OCI-LY7 (cell line): Measurements from ENCODE around the gene PHACTR3. TPM values are rescaled to one million over a fixed set of nuclear protein-coding genes. Genes with fewer than 3 reads are reported as not detected.

Experiments
- BruUV-seq: library from RNA; stranded (reverse); fragments of 400-500 nt; replicated peaks from 2 replicates; lab custom pipeline; 2021; lab: Mats Ljungman, UMichigan
- CTCF ChIA-PET: fragments of 300-600 bp; sonication (Branson Sonifier 250); formaldehyde crosslinking; loops from one replicate; lab custom pipeline; 2022; ENCODE audit warnings: antibody characterized with exemption; ENCODE audit not compliant: unreplicated experiment; lab: Charles Lee
- POLR2A ChIA-PET: fragments of 300-600 bp; sonication (Branson Sonifier 250); formaldehyde crosslinking; loops from one replicate; lab custom pipeline; 2022; ENCODE audit warnings: antibody characterized with exemption; lab: Charles Lee
- DNase-seq: peaks from one replicate; pipeline ENCODE4 v3.0.0-alpha.2; 2015; ENCODE audit warnings: low spot score
- H2AFZ ChIP-seq: fragments of 200-600 bp; sonication (generic), shearing (Covaris generic); 2 replicates; pipeline ENCODE4 v1.6.1; 2014; ENCODE audit warnings: mild to moderate bottlenecking, antibody characterized with exemption, low read length, moderate library complexity
- H3K27ac ChIP-seq: fragments of 200-600 bp; sonication (generic); 2 replicates; pipeline ENCODE4 v1.5.1; 2014; ENCODE audit warnings: mixed run types, low read depth, mild to moderate bottlenecking, moderate library complexity, low read length, inconsistent platforms; ENCODE audit not compliant: poor library complexity, severe bottlenecking
- H3K36me3 ChIP-seq: fragments of 200-600 bp; sonication (generic); 2 replicates; pipeline ENCODE4 v1.6.1; 2014; ENCODE audit warnings: mild to moderate bottlenecking, antibody characterized with exemption, low read length, moderate library complexity, mixed read lengths; ENCODE audit not compliant: insufficient read depth
- H3K4me1 ChIP-seq: fragments of 200-600 bp; sonication (generic); 2 replicates; pipeline ENCODE4 v1.5.1; 2014; ENCODE audit warnings: mild to moderate bottlenecking, low read length; ENCODE audit not compliant: insufficient read depth, poor library complexity, severe bottlenecking
- H3K4me2 ChIP-seq: fragments of 200-600 bp; sonication (generic); 2 replicates; pipeline ENCODE4 v1.6.1; 2014; ENCODE audit warnings: mild to moderate bottlenecking, low read length
- H3K4me3 ChIP-seq: fragments of 200-600 bp; sonication (generic); 2 replicates; pipeline ENCODE4 v1.5.1; 2014; ENCODE audit warnings: mild to moderate bottlenecking, low read depth, low read length; ENCODE audit not compliant: poor library complexity, severe bottlenecking
- H3K79me2 ChIP-seq: fragments of 200-600 bp; sonication (generic); 2 replicates; pipeline ENCODE4 v1.6.1; 2016; ENCODE audit warnings: low read depth, mild to moderate bottlenecking, low read length, moderate library complexity, mixed read lengths; ENCODE audit not compliant: insufficient read depth
- H3K9me2 ChIP-seq: fragments of 200-600 bp; sonication (generic); 2 replicates; pipeline ENCODE4 v1.6.1; 2016; ENCODE audit warnings: mild to moderate bottlenecking, low read length, mixed read lengths; ENCODE audit not compliant: insufficient read depth
- H3K9me3 ChIP-seq: fragments of 200-600 bp; sonication (generic); 2 replicates; pipeline ENCODE4 v1.6.1; 2014; ENCODE audit warnings: mild to moderate bottlenecking, mixed run types, low read length, mixed read lengths
- H4K20me1 ChIP-seq: fragments of 200-600 bp; sonication (generic); 2 replicates; pipeline ENCODE4 v1.6.1; 2014; ENCODE audit warnings: mild to moderate bottlenecking, antibody characterized with exemption, low read length, moderate library complexity, mixed read lengths; ENCODE audit not compliant: insufficient read depth
- EZH2phosphoT487 ChIP-seq: fragments of 200-600 bp; sonication (generic); IDR thresholded peaks from 2 replicates; pipeline ENCODE4 v1.6.1; 2018; ENCODE audit warnings: low read depth, borderline replicate concordance, mild to moderate bottlenecking, mixed run types, antibody characterized with exemption, low read length, moderate library complexity, mixed read lengths
- intact Hi-C: fragments of 100-400 bp; cut with micrococcal nuclease; formaldehyde crosslinking; loops from one replicate; pipeline ENCODE4 v1.10.0; 2022; ENCODE audit not compliant: unreplicated experiment
- total RNA-seq, 2 experiments: library from RNA; depleted of rRNA in 1 of 2; stranded (reverse); fragments of >200 nt in 1 of 2; shearing (Covaris generic) in 1 of 2; gene quantifications; 2 replicates each; pipeline ENCODE4 v1.2.3, GENCODE V29; 2014 to 2022
- TF ChIP-seq, protein P1 (sequence below): fragments of 200-600 bp; sonication (generic); conservative IDR thresholded peaks from 2 replicates; pipeline ENCODE4 v1.5.1; 2014; ENCODE audit warnings: mild to moderate bottlenecking, antibody characterized with exemption, low read length, moderate library complexity, mixed read lengths

Gene PHACTR3
- total RNA-seq, 2 experiments from 2014 or later, result 0.32 TPM; not detected in 1

DNA sequence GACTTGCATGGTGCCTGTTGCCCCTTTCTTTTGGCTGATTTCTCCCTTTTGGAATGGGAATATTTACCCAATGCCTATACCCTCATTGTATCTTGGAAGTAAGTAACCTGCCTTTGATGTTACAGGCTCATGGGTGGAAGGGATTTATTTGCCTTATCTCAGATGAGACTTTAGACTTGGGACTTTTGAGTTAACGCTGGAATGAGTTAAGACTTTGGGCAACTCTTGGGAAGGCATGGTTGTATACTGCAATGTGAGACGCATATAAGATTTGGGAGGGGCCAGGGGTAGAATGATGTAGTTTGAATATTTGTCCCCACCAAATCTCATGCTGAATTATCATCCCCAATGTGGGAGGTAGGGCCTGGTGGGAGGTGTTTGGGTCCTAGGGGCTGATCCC is 253.6 kb downstream of the PHACTR3 start:
- Histone ChIP-seq H3K4me1 (no peaks in the 10 kb centered on the region), H3K27ac (no peak overlapping the region), H3K36me3 (no peaks in the 10 kb centered on the region), H3K9me2 (no peaks in the 10 kb centered on the region), H3K4me2 (no peak overlapping the region), H4K20me1 (no peaks in the 10 kb centered on the region), H3K79me2 (no peaks in the 10 kb centered on the region), H3K4me3 (no peak overlapping the region), H3K9me3 (no peaks in the 10 kb centered on the region), H2AFZ (no peak overlapping the region)
- TF ChIP-seq EZH2phosphoT487, result no peak
- TF ChIP-seq, protein P1, sequence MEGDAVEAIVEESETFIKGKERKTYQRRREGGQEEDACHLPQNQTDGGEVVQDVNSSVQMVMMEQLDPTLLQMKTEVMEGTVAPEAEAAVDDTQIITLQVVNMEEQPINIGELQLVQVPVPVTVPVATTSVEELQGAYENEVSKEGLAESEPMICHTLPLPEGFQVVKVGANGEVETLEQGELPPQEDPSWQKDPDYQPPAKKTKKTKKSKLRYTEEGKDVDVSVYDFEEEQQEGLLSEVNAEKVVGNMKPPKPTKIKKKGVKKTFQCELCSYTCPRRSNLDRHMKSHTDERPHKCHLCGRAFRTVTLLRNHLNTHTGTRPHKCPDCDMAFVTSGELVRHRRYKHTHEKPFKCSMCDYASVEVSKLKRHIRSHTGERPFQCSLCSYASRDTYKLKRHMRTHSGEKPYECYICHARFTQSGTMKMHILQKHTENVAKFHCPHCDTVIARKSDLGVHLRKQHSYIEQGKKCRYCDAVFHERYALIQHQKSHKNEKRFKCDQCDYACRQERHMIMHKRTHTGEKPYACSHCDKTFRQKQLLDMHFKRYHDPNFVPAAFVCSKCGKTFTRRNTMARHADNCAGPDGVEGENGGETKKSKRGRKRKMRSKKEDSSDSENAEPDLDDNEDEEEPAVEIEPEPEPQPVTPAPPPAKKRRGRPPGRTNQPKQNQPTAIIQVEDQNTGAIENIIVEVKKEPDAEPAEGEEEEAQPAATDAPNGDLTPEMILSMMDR, result no peak
- no peak for DNase-seq
- intact Hi-C loops, result no loop called here
- ChIA-PET POLR2A (no interaction called here), CTCF (no interaction called here)
- BruUV-seq, result no TSS peak

DNA sequence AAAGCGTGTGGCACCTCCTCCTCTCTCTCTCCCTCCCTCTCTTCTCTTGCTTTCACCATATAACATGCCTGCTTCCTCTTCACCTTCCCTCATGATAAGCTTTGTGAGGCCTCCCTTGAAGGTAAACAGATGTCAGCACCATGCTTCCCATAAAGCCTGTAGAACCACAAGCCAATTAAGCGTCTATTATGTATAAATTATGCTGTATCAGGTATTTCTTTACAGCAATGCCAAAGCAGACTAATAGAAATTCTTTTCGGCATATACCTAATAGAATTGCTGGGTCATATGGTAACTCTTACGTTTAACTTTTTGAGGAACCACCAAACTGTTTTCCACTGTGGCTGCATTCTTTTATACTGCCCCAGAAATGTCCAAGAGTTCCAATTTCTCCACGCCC is 254.1 kb downstream of the PHACTR3 start:
- no TSS peak for BruUV-seq
- DNase-seq, result no peak

DNA sequence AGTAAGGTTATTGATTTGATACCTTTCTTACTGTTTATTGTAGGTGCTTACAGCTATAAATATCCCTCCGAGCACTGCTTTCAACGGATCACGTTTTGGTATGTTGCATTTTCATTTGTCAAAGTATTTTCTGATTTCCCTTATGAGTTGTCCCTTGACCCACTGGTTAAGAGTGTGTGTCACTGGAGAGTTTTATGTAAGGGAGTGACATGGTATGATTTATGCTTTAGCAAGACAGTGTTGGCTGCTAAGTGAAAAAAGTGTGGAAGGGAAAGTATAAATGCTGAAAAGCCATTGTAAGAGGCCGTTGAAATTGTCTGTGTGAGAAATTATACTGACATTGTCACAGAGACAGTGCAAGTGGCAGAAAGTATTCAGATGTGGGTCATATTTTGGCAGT is 257.1 kb downstream of the PHACTR3 start:
- BruUV-seq, result no TSS peak
- no peak overlapping the region for H3K27ac ChIP-seq
- H3K36me3 ChIP-seq, result no peaks in the 10 kb centered on the region
- CTCF ChIA-PET, result no interaction called here
- H2AFZ ChIP-seq, result no peak overlapping the region
- no peaks in the 10 kb centered on the region for H4K20me1 ChIP-seq
- H3K9me2 ChIP-seq, result no peaks in the 10 kb centered on the region
- H3K4me1 ChIP-seq, result no peaks in the 10 kb centered on the region
- intact Hi-C loops, result no loop called here
- DNase-seq, result no peak
- POLR2A ChIA-PET, result no interaction called here
- H3K4me3 ChIP-seq, result no peak overlapping the region
- H3K9me3 ChIP-seq, result no peaks in the 10 kb centered on the region
- TF ChIP-seq, protein P1, result no peak
- no peak for TF ChIP-seq EZH2phosphoT487
- H3K4me2 ChIP-seq, result no peak overlapping the region
- no peaks in the 10 kb centered on the region for H3K79me2 ChIP-seq

More for the DNA sequence above, 254.1 kb downstream of the PHACTR3 start:
- intact Hi-C loops, result no loop called here
- no peaks in the 10 kb centered on the region for H4K20me1 ChIP-seq
- no peak overlapping the region for H3K27ac ChIP-seq
- TF ChIP-seq, protein P1, result no peak
- TF ChIP-seq EZH2phosphoT487, result no peak
- no peaks in the 10 kb centered on the region for H3K79me2 ChIP-seq
- POLR2A ChIA-PET, result no interaction called here
- no peaks in the 10 kb centered on the region for H3K36me3 ChIP-seq
- no peak overlapping the region for H3K4me2 ChIP-seq
- H3K4me3 ChIP-seq, result no peak overlapping the region
- CTCF ChIA-PET, result no interaction called here
- no peak overlapping the region for H2AFZ ChIP-seq
- no peaks in the 10 kb centered on the region for H3K9me2 ChIP-seq
- no peaks in the 10 kb centered on the region for H3K4me1 ChIP-seq
- no peaks in the 10 kb centered on the region for H3K9me3 ChIP-seq
